GM18868 (cell line): Measurements from ENCODE around the gene SUPT6H.

ENCODE experiments used
- ATAC-seq: cut with Tn5 transposase; IDR thresholded peaks from one replicate; pipeline ENCODE4 v1.9.1; 2021; ENCODE audit warnings: mild to moderate bottlenecking, moderate library complexity; ENCODE audit not compliant: unreplicated experiment

Gene SUPT6H

DNA sequence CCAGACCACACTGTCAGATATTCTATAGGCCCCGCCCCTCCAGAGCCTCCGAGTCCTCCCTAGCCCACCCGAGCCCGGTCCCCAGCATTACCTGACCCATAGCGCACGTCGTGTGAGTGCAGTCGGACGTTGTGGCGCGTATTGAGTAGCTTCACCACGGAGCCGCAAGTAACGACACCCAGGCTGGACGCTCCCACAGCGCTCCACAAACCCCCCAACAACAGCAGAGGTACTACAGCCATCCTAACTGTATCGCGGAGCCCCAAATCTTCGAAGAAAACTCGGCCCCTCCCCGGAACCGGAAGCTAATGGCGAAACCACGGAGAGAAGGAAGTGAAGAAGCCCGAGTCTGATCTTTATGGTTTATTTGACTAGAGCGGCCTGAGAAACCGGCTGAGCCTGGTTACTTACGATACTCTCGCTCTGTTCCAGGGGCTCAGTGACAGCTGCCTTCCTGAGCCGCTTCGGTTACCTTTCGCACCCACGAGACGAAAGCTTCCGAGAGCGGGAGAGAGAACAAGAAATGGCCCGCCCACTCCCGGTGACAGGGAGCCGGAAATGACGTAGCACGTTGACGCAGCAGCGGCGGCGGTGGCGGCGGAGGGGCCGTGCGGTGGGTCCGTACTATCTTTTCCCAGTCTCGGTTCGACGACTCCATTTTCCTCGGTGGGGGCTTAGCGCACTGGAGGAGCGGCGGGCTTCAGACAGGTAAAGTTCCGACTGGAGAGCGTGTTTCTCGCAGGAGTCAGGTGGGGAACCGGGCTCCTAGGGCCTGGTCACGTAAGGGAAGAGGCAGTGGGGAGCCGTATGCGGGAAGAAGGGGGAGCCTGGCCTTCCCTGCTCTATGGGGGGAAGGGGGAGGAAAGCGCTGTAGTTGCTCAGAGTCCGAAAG lies at the start of gene SUPT6H, which contains the start of gene SDF2:
TSS of gene SUPT6H (plus strand) at position 571 of the 892 bp plus-strand sequence. CDS start 11,197 bp downstream, outside the sequence.
TSS of gene SDF2 (minus strand) at position 272 of the 892 bp plus-strand sequence. CDS start at position 242, 30 bp downstream.
- ATAC-seq = peak; percentile 83

DNA sequence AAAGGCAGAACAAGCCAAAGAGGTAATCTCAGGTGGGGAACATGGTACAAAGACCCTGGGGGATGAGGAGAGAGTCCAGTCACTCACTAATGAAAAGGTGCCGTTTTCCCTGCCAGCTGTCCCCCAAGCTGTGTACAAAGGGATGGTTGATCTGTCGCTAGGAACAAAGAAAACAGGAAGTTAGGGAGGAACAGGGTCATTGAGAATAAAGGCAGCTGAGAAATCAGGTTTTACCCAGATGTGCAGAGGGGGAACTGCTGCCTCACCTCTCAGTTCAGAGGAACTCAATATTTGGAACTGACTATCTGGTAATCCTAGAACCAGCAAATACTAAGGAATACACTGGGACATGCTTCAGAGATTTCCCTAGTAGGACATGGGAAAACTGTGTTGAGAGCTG lies 49.5 kb upstream of the SUPT6H start:
- no peak for ATAC-seq

DNA sequence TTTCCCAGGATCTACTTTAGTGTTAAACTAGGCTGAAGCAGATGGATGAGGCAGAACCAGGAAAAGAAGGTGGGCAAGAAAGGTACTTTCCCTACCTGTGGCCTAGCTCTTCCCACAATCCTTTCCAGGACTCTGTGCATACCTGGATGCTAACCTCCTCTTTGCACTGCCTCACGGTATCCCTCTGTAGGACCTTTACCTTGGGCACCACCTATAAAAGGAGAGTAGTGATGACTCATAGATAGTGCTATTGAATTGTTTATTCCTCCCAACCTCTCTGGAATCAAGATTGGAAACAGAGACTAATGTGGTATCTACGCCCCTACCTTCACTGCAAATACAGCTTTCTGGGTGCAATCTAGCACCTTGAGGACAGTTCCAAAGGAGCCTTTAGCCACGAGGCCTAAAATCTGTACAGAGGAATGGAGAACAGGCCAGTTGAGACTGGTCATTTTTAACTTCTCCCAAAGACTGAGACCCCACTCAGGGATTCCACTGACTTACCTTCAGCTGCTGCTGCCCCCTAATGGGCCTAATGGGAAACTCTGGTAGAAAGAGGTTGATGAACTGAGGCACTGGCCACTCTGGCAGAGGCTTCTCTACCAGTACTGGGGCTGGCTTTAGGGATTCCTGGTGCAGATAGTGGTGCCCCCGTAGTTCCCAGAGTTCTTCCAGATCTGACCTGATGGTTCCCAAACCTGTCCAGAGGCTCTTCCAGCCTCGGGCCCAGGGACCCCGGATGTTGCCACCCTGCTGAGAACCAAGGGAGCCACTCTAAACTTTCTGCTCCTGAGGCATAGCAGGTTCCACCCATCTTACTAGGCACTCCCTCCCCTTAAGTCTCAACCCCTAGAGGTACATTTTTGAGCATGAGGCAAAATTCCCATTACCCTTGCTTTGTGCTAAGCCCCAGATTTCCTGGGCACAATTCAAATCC lies 48.8 kb upstream of the SUPT6H start:
- no peak for ATAC-seq

DNA sequence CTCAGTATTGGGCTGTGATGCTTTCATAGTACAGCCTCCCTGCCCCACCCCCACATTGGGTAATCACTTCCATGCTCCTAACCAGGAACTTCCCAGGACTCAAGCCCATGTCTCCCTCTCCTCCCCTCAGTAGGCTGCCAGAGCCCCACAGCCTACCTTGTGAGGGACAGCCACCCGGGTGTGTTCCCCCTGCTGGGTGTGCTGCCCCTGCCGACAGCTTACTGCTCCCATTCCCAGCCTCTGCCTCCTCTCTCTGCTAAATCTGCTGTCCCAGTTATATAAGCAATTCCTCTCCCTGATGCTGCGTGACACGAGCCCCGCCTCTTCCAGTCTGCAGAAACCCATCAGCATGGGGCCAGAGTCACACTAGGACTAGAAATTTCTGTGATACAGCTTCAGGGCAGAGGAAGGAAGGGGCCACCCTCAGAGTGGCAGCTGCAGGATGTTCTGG lies 48.0 kb upstream of the SUPT6H start, which contains the start of gene RSKR:
TSS of gene RSKR (minus strand) at position 255 of the 451 bp plus-strand sequence. CDS start at position 231, 24 bp downstream.
- no peak for ATAC-seq

DNA sequence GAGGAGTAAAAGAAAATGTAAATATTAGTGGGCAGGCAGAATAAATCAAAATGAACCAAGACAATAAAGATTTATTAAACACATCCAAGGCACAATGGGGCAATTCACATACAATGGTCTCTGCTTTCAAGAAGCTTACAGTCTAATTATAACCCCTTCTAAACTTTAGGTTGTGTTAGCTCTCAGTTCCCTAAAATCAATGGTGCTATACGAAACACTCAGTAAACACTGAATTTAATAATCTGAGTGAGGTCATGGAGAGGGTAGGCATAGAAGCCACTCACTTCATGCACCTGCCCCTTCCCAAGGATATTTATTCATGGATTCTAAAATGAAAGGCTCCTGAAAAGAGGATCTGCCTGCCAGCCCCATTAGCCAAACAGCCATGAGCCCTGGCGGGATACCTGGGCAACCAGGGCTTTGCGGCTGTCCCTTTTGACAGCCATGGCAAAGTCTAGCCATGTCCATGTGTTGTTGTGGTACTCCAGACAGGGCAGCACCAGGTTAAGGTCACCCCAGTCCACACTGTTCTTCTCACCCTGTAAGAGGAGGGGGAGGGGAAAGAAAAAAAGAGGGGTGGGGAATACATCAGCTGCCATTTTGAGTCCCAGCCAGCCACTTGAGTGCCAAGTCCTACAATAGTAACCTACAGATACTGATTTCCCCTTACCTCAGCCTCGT lies 46.6 kb upstream of the SUPT6H start:
- ATAC-seq = no peak

DNA sequence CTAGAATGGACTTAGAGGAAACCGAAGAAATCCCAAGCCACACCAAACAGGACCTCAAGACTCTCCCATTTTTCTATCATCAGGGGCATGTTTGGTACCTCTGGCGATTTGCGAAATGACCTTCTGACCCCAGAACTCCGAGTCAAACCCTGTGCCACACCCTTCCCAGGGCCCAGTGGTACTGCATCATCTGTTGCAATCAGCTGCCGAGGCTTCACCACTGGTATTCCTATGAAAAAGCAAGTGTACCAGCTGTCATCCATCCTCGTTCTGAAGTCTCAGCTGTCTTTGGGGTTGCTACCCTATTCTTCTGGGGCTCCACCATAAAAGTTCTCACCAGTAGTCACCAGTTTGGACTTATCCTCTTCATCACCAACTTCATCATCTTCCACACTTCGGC lies 45.7 kb upstream of the SUPT6H start:
- no peak for ATAC-seq

DNA sequence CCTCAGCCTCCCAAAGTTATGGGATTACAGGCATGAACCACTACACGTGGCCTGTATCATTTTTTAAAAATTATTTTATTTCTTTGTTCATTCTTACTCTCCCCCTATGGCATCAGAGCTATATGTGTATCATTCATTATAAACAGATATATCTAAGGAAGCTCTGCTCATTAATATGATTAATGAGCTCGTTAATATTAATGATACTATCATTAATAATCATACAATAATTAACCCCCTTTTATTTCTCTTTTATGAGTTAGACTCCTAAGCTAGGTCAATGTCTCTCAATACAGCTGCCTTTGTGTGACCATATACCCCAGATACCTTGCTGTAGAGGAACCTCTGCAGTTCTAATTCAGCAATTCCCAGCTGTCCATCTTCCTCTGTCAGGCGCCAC lies 43.5 kb upstream of the SUPT6H start:
- ATAC-seq = no peak

DNA sequence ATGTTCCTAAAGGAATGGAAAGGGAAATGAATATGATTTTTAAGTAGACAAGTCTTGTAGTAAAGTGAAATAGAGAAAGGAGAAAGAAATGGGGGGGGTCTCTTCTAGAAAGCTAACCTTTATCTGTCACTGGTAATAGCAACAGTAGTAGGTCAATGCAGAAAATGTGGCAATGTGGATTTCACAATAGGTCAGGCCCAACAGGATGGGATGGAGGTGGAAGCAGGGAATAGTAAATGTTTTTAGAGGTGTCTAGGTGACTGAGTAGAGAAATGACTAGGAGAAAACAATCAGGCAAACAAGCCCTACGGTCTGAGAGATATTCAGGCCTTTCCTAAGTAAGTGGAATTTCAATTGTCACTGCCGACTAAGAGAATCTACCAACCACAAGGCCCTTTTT lies 42.0 kb upstream of the SUPT6H start:
- ATAC-seq = no peak

DNA sequence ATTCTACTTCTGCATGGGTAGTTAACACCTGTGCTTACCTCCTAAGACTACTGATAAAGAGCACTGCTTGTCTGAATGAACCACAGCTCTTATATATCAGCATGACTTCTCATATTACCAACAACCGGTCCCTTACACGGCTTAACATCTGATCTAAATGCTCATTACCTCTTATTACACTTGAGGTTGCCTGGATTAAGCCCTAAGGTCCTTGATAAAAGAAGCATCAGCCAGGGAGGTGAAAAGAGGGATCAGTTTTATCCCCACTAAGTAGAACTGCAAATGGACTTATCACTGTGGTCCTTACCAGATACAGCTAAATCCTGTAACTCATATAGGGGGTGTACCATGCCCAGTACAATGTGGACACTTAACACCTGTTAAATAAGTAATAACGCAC lies 39.8 kb upstream of the SUPT6H start:
- ATAC-seq = no peak

DNA sequence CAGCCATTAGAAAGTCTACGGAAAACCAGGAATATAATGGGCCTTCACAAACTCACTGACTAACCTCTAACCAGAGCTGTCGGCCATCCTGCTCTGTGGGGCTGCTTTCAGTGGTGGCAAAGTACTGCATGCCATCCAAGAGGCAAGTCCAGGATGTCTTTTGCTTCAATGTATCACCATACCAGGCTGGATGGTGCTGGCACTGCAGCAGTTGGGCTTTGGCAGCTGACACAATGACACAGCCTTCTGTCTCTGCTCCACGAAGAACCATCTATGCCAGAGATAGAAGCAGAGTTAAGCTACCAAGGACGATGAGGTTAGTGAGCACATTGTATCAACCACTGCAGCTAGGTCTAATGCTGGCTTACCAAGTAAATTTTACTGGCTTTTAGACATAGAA lies 38.3 kb upstream of the SUPT6H start:
- no peak for ATAC-seq

DNA sequence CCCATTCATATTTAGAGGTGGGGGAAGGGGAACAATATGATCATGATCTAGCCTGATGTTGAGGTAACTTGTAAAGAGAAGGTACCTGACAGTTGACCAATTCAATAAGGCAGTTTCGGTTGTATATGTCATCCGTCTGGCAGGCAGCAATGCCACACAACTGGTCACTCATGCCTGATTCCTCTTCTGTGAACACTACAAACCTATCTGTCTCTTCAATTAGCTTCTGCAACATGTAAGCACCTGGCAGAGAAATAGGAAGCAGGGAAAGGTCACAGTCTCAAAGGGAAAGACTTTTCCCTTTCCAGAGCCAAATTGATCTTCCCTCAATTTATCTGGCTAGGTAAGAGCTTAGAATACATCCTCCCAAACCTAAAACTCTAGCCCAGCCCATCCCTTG lies 37.9 kb upstream of the SUPT6H start:
- ATAC-seq = no peak

DNA sequence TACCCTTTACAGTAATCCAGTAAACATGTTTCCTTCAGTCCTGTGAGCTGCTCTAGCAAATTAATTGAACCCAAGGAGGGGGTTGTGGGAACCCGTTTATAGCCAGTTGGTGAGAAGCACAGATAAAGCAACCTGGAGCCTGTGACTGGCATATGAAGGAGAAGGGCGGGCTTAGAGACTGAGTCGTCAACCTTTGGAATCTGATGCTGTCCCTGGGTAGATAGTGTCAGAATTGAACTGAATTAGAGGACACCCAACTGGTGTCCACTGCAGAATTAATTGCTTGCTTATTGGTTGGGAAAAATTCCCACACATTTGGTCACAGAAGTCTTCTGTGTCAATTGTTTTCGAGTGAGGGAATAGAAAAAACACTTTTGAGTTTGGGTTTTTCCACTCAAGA lies 35.2 kb upstream of the SUPT6H start:
- no peak for ATAC-seq

DNA sequence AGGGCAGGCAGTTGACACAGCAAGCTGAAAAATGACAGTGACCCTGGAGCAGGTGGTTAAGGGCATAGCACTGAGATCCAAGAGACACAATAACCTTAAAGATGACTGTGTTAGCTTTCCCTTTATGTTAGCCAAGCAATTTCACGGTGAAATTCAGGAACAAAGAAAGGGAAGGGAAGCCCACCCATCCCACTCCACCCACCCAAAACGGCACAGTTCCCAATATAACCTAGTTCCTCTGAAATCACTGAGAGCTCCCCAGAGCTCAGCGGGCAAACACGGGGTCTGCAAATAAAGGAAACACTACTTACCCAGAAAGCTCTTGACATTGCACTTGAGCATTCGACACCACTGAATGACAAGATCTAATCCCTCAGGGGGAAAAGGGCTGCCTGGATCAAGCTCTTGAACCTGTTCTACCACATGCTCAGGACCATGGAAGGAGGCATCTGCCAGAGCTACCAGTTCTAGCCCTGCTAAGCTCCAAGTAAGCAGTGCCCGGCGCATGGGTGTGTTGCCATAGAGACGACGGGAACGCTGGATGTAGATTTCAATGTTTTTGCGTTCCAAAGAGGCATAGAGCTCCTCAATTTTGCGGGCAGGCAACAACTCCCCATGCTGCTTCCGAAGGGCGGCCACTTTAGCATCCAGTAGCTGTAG lies 27.7 kb upstream of the SUPT6H start:
- ATAC-seq = no peak

DNA sequence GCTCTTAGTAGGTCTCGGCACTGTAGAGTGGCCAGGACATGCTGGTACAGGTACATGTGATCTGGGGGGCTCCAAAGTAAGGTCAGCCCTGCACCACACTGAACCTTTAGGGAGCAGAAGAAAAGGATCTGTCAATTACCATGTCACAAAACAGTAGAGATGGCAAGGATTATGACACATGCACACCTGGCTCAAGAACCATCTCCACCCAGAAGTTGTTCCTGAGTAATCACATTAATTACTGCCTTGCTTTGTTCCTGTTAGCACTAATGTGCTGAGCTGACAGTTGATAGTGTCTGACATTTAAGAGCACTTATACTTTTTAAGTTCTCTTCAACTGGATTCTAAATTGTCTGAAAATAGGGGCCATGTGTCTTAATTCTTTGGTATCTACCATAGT lies 26.5 kb upstream of the SUPT6H start:
- no peak for ATAC-seq

DNA sequence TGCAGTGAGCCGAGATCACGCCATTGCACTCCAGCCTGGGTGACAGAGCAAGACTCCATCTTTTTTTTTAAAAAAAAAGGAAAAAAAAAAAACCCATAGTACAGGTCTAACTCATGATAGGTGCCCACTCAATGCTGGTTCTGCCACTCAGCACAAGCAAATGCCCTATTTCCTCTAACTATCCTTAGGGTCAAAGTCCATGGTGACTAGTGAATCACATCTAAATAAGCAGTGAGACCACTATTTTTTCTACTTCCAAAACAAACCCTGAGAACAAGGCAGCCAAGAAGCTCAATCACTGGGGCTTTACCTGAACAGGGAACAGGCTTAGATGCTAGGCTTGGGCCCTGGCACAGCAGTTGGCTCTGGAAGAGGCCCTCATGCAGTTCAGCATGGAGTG lies 20.4 kb upstream of the SUPT6H start:
- no peak for ATAC-seq

DNA sequence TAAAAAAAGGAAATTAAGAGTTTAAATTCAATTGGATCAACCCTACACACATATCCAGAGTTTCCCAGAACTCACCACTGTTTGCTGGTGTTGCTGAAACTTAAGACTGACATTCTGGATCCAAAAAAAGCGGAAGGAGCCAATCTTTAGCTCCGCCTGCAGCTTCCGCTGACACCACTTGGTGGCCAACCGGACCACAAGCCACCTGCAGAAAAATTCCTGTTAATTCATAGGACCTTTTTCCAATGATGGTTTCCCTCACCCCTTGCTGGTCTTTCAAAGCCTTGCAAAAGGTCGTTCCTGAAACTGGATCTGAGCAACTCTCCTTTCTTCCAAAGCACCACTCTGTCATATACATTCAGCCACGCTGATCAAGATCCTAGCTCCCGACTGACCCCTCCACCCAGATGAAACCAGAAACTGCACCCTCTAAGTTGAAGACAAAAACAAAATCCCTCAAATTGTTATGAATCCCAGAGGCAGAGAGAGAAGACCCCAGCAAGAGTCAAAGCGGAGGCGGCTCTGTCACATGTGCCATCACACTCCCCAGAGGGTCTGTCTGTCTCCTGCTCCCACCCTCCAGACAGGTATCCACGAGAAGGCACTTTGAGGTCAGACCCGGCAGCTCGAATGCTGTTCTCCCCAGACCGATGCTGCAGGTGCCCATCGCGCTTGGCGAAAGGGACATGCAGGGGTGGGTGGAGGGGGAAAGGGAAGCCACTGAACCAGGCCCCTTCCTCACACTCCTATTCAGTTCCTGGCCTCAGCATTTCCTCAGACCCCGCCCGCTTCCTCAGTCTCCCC lies 17.8 kb upstream of the SUPT6H start:
- peak; percentile 3 for ATAC-seq

DNA sequence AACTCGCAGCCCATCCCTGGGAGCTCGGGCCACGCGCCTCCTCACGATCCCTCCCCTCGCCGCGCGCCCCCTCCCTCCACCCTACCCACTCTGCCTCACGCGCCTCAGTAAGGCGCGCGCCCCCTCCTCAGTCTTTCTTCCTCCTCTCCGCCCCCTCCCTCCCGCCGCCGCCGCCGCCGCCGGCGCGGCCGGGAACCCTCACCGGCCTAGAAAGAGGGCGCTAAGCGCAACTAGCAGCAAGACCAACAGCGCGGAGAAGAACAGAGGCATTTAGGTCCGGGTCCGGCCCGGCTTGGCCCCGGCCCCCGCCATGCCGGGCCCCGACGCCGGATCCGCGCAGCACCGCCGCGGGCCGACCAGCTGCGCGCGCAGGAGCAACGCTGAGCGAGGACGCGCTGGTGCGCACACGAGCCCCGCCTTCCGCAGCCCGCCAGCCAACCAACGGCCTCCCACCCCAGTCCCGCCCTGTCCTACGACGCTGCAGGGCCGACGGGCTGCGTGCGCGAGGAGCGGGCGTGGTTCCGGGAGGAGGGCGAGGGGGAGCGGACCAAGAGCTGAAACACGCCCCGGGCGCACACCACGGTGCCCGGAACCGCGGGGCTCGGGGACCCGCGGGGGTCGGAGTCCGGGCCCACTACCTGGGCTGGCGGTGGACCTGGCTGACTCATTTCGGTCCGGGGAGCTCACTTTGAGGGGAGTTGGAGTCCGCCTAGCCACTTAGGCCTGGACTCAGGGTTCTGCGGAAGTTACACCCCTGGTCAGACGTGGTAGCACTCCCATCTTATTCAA lies 17.0 kb upstream of the SUPT6H start, which contains the start of gene BLTP2:
TSS of gene BLTP2 (minus strand) at position 372 of the 789 bp plus-strand sequence. CDS start at position 270, 102 bp downstream.
- ATAC-seq = peak; percentile 90

DNA sequence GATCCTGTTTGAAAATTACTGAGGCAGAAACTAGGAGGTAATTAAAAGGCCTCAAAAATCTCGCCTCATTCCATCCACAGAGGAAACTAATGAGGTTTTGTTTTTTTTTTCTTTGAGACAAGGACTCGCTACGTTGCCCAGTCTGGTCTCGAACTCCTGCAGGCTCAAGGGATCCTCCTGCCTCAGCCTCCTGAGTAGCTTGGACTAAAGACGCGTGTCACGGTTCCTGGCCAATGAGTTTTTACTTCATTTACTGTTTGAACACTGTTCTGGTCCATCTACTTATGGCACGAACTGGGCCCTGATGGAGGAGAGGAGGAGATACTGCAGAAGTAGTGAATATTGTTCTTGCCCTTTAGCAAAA lies 16.4 kb upstream of the SUPT6H start:
- ATAC-seq = no peak
